HG03175 (cell line): Measurements from ENCODE around the gene INSIG1.

Source experiments
- ATAC-seq: cut with Tn5 transposase; IDR thresholded peaks from one replicate; pipeline ENCODE4 v1.9.1; 2021; ENCODE audit warnings: mild to moderate bottlenecking, moderate library complexity; ENCODE audit not compliant: unreplicated experiment

Gene INSIG1

GRCh38 chr7:155299535-155300202 lies 2.0 kb downstream of the INSIG1 start:
- no peak for ATAC-seq

GRCh38 chr7:155300641-155301452 lies 3.2 kb downstream of the INSIG1 start:
- ATAC-seq = no peak

GRCh38 chr7:155303039-155303593 lies 5.4 kb downstream of the INSIG1 start:
- no peak for ATAC-seq

- no peak for ATAC-seq
Measured at GRCh38 chr7:155303897-155304296, 6.2 kb downstream of the INSIG1 start.

- ATAC-seq = no peak
Measured at GRCh38 chr7:155305231-155305904, 7.7 kb downstream of the INSIG1 start.

- ATAC-seq = no peak
Measured at GRCh38 chr7:155306673-155307470, 9.2 kb downstream of the INSIG1 start.

- ATAC-seq = no peak
Measured at GRCh38 chr7:155308330-155309020, 10.8 kb downstream of the INSIG1 start.

- ATAC-seq = no peak
Measured at GRCh38 chr7:155309021-155309338, 11.3 kb downstream of the INSIG1 start.

GRCh38 chr7:155310425-155311114 lies 12.9 kb downstream of the INSIG1 start:
- no peak for ATAC-seq

GRCh38 chr7:155311826-155312537 lies 14.3 kb downstream of the INSIG1 start:
- no peak for ATAC-seq

GRCh38 chr7:155312633-155313032 lies 15.0 kb downstream of the INSIG1 start:
- ATAC-seq = no peak

- ATAC-seq = no peak
Measured at GRCh38 chr7:155313096-155313495, 15.4 kb downstream of the INSIG1 start.

- ATAC-seq = no peak
Measured at GRCh38 chr7:155315977-155316376, 18.3 kb downstream of the INSIG1 start.

- ATAC-seq = no peak
Measured at GRCh38 chr7:155316427-155317113, 18.9 kb downstream of the INSIG1 start.

- no peak for ATAC-seq
Measured at GRCh38 chr7:155317114-155317434, 19.4 kb downstream of the INSIG1 start.

- ATAC-seq = no peak
Measured at GRCh38 chr7:155318245-155318644, 20.6 kb downstream of the INSIG1 start.

- ATAC-seq = no peak
Measured at GRCh38 chr7:155322530-155322929, 24.9 kb downstream of the INSIG1 start.

GRCh38 chr7:155323001-155323638 lies 25.4 kb downstream of the INSIG1 start:
- no peak for ATAC-seq
